Upper lobe of left lung (tissue), 4 donors: ENCODE results near the gene CAMK1D.

Experiments used
- CTCF ChIP-seq, 6 experiments: fragments of 450-650 bp in 4 of 6; fragments of 200-600 bp in 2 of 6; sonication (generic) in 2 of 6; IDR thresholded peaks; one replicate each; pipeline ENCODE4 v1.5.1; 2016 to 2019; ENCODE audit warnings: antibody characterized with exemption in 6 of 6
- EP300 ChIP-seq, 4 donors: sonication (generic); formaldehyde crosslinking; IDR thresholded peaks; one replicate each; pipeline ENCODE4 v1.5.1; 2017; ENCODE audit warnings: antibody characterized with exemption in 4 of 4, control low read depth in 2 of 4
- POLR2A ChIP-seq, 4 donors: fragments of 450-650 bp; IDR thresholded peaks; one replicate each; pipeline ENCODE4 v1.5.1; 2016 to 2017; ENCODE audit warnings: antibody characterized with exemption in 4 of 4, mild to moderate bottlenecking in 2 of 4

GRCh38 chr10:12635127-12635541 is 285.8 kb downstream of the CAMK1D start:
- TF ChIP-seq CTCF (IDR thresholded peaks at IDR 0.05): no peak
- no peak for TF ChIP-seq POLR2A (IDR thresholded peaks at IDR 0.05)
- TF ChIP-seq EP300 (IDR thresholded peaks at IDR 0.05): no peak
